VCaP (cell line): Measurements from ENCODE around the gene FAM83B.

Experiments used
- H3K27ac ChIP-seq: fragments of 450-650 bp; 2 replicates; pipeline ENCODE4 v1.5.1; 2017
- TF ChIP-seq, protein P1 (sequence below): fragments of 450-650 bp; conservative IDR thresholded peaks from 2 replicates; pipeline ENCODE4 v1.5.1; 2017; ENCODE audit warnings: mild to moderate bottlenecking, moderate library complexity

Gene FAM83B

DNA sequence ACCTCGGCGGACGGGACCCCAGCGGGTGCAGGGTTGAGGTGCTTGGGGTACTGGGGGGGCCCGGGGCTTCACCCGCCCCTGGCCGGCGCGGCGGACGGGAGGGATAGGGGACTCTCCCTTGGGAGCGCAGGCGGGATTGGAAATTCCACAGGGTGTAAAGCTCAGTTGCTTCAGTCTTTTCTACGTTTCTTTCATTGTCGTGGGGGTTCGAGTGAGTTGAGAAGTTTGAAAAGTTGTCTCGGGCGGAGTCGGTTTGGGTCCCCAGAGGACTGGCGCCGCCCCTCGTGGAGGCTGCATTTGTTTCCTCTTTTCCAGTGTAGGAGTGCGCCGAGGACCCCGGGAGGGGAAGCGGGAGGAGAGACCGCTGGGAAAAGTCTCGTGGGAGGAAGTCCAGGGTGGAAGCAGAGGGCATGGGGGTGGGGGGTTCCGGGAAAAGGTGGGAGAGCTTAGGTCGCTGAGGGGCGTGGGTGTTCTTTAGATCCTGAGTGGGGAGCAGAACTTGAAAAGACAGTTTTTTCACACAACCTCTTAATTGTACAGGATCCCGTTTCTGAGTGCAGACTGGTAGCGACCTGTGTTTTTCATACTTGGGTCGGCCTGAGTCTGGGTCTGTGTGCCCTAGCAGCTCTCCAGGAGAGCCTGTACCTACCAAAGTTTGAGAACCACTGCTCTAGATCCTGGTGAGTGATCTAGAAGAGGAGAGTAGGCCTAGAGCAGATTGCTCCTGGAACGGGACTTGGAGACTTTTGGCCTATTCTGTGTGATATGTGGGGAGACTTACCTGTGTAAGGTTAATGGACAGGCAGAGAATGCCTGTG is 495 bp downstream of the FAM83B start:
- TF ChIP-seq, protein P1, sequence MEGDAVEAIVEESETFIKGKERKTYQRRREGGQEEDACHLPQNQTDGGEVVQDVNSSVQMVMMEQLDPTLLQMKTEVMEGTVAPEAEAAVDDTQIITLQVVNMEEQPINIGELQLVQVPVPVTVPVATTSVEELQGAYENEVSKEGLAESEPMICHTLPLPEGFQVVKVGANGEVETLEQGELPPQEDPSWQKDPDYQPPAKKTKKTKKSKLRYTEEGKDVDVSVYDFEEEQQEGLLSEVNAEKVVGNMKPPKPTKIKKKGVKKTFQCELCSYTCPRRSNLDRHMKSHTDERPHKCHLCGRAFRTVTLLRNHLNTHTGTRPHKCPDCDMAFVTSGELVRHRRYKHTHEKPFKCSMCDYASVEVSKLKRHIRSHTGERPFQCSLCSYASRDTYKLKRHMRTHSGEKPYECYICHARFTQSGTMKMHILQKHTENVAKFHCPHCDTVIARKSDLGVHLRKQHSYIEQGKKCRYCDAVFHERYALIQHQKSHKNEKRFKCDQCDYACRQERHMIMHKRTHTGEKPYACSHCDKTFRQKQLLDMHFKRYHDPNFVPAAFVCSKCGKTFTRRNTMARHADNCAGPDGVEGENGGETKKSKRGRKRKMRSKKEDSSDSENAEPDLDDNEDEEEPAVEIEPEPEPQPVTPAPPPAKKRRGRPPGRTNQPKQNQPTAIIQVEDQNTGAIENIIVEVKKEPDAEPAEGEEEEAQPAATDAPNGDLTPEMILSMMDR, result no peak
- no peak overlapping the region for H3K27ac ChIP-seq

GRCh38 chr6:54847799-54848597 is 1.4 kb downstream of the FAM83B start:
- TF ChIP-seq, protein P1, result no peak

GRCh38 chr6:54850114-54850513 is 3.5 kb downstream of the FAM83B start:
- no peak overlapping the region for H3K27ac ChIP-seq
- TF ChIP-seq, protein P1, result no peak

More at GRCh38 chr6:54847799-54848597, 1.4 kb downstream of the FAM83B start:
- H3K27ac ChIP-seq, result no peak overlapping the region

- TF ChIP-seq, protein P1, result no peak
- H3K27ac ChIP-seq, result no peak overlapping the region
Observed at GRCh38 chr6:54856129-54856528, 9.6 kb downstream of the FAM83B start.

GRCh38 chr6:54860132-54860531 is 13.6 kb downstream of the FAM83B start:
- TF ChIP-seq, protein P1, result no peak
- no peak overlapping the region for H3K27ac ChIP-seq

DNA sequence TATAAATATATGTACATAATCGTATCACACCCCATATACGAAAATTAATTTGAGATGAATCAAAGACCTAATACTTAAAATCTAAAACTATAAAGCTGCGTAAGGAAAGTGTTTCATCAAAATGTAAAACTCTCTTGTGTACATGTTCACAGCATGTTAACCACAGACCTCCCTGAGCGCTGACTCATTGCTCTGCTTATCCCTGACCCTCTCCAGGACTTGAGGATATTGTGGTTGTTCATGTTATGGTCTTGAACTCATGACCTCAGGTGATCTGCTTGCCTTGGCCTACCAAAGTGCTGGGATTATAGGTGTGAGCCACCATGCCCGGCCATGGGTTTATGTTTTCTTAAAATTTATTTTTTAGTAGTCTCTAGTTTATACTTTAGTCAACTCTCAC is 14.2 kb downstream of the FAM83B start:
- TF ChIP-seq, protein P1, result no peak
- H3K27ac ChIP-seq, result no peak overlapping the region

DNA sequence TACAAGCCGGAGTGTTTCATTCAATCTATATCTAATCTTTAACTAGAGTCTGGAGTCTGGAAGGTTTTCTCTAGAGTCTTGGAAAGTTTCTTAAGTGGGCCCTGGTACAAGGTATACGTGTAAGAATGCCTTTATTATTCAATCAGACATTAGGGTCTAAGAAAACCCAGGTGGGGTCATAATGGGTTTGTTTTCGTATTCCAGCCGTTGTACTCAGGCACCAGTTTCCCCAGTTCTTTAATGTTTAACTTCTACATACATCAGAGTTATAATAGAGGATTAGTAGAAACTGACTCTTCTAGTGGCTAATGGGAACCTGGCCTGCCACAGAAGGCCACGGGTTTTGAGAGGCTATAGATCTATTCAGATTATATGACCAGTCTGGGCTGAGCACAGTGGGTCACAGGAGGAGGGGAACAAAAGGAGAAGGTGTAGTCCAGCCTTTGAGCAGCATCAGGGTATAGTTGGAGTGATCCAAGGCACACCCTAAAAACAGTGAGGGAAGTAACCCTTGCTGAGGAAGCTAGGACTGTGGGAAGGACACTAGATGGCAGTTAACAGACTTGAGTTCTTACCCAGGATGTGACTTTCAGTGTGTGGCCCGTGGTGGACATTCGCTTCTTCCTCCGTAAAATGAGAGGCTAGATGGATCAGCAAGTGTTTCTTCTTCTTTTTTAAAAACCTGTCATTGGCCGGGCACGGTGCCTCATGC is 15.5 kb downstream of the FAM83B start:
- TF ChIP-seq, protein P1, result no peak
- H3K27ac ChIP-seq, result no peak overlapping the region
